Esophagus mucosa (tissue), 1 donor: ENCODE results near the gene SH3BP5. TPM values are rescaled to one million over a fixed set of nuclear protein-coding genes. Genes with fewer than 3 reads are reported as not detected.

ENCODE experiments used
- ATAC-seq: fragments of 200-7000 bp; cut with Tn5 transposase; one replicate; pipeline ENCODE4 v1.9.1; 2020
- total RNA-seq: library from RNA; stranded (reverse); gene quantifications from one replicate; pipeline ENCODE4 v1.2.4, GENCODE V29; 2023
- donor health status: DM: yes; HTN: yes; CAD: no.

The SH3BP5 gene
- total RNA-seq, 1 donor from 2014 or later = 9.3 TPM

GRCh38 chr3:15273227-15273626, 59.2 kb downstream of the SH3BP5 start:
- ATAC-seq = no peak

GRCh38 chr3:15272426-15273196, 59.8 kb downstream of the SH3BP5 start:
- no peak for ATAC-seq

- ATAC-seq = peak; percentile 27
Observed at GRCh38 chr3:15271785-15272381, 60.5 kb downstream of the SH3BP5 start.

- no peak for ATAC-seq
Observed at GRCh38 chr3:15271030-15271429, 61.4 kb downstream of the SH3BP5 start.

- ATAC-seq = peak; percentile 96
Observed at GRCh38 chr3:15269091-15269989, 63.0 kb downstream of the SH3BP5 start.

GRCh38 chr3:15268033-15268631, 64.3 kb downstream of the SH3BP5 start:
- ATAC-seq = peak; percentile 76

- no peak for ATAC-seq
Observed at GRCh38 chr3:15267502-15267901, 64.9 kb downstream of the SH3BP5 start.

GRCh38 chr3:15266510-15267376, 65.6 kb downstream of the SH3BP5 start:
- no peak for ATAC-seq

- ATAC-seq = no peak
Observed at GRCh38 chr3:15265655-15266509, 66.5 kb downstream of the SH3BP5 start.

- no peak for ATAC-seq
Observed at GRCh38 chr3:15264486-15264885, 67.9 kb downstream of the SH3BP5 start.

GRCh38 chr3:15263926-15264325, 68.5 kb downstream of the SH3BP5 start:
- ATAC-seq = no peak

- no peak for ATAC-seq
Observed at GRCh38 chr3:15263120-15263519, 69.3 kb downstream of the SH3BP5 start.

GRCh38 chr3:15262021-15262420, 70.4 kb downstream of the SH3BP5 start:
- no peak for ATAC-seq

- ATAC-seq = no peak
Observed at GRCh38 chr3:15261274-15261673, 71.1 kb downstream of the SH3BP5 start.

GRCh38 chr3:15260531-15260930, 71.9 kb downstream of the SH3BP5 start:
- ATAC-seq = peak; percentile 10

- ATAC-seq = no peak
Observed at GRCh38 chr3:15258720-15259119, 73.7 kb downstream of the SH3BP5 start.

GRCh38 chr3:15256861-15257341, 75.5 kb downstream of the SH3BP5 start:
- ATAC-seq = no peak

- no peak for ATAC-seq
Observed at GRCh38 chr3:15255215-15255614, 77.2 kb downstream of the SH3BP5 start.

GRCh38 chr3:15253023-15253697, 79.2 kb downstream of the SH3BP5 start:
- ATAC-seq = no peak

GRCh38 chr3:15246186-15246585, 86.2 kb downstream of the SH3BP5 start:
- no peak for ATAC-seq
